Liver (tissue), 9 donors: ENCODE results near the gene SH3D19. TPM values are rescaled to one million over a fixed set of nuclear protein-coding genes. Genes with fewer than 3 reads are reported as not detected.

Source experiments
- DNase-seq: peaks from one replicate; pipeline ENCODE4 v3.0.0-alpha.2; 2017; ENCODE audit warnings: low spot score
- H3K27ac ChIP-seq, 2 donors: one replicate each; pipeline ENCODE4 v1.7.0; 2013; ENCODE audit warnings: inconsistent platforms in 2 of 2, low read length in 2 of 2, control low read depth in 1 of 2, low read depth in 1 of 2, mild to moderate bottlenecking in 1 of 2
- H3K27me3 ChIP-seq, 4 donors: one replicate each; pipeline versions ENCODE4 v1.6.1 to v1.7.0; 2013; ENCODE audit warnings: low read length in 3 of 4, inconsistent platforms in 1 of 4, mild to moderate bottlenecking in 1 of 4, moderate library complexity in 1 of 4; ENCODE audit not compliant: control insufficient read depth in 4 of 4, insufficient read depth in 4 of 4
- H3K36me3 ChIP-seq, 4 donors: one replicate each; pipeline versions ENCODE4 v1.6.1 to v1.7.0; 2013; ENCODE audit warnings: low read length in 3 of 4, mild to moderate bottlenecking in 3 of 4, low read depth in 1 of 4, moderate library complexity in 1 of 4; ENCODE audit not compliant: control insufficient read depth in 4 of 4, insufficient read depth in 3 of 4
- H3K4me1 ChIP-seq, 4 donors: one replicate each; pipeline versions ENCODE4 v1.6.1 to v1.7.0; 2013; ENCODE audit warnings: low read length in 3 of 4, mild to moderate bottlenecking in 3 of 4, moderate library complexity in 1 of 4; ENCODE audit not compliant: control insufficient read depth in 4 of 4, insufficient read depth in 4 of 4
- H3K4me3 ChIP-seq, 3 donors: one replicate each; pipeline versions ENCODE4 v1.6.1 to v1.7.0; 2013; ENCODE audit warnings: low read length in 3 of 3, control low read depth in 1 of 3, low read depth in 1 of 3, mild to moderate bottlenecking in 1 of 3
- H3K9ac ChIP-seq, 2 donors: one replicate each; pipeline ENCODE4 v1.7.0; 2013; ENCODE audit warnings: low read length in 2 of 2, mild to moderate bottlenecking in 2 of 2, moderate library complexity in 2 of 2, control low read depth in 1 of 2, low read depth in 1 of 2
- H3K9me3 ChIP-seq, 4 donors: one replicate each; pipeline versions ENCODE4 v1.6.1 to v1.7.0; 2013; ENCODE audit warnings: low read length in 3 of 4; ENCODE audit not compliant: control insufficient read depth in 4 of 4
- ATF3 ChIP-seq: IDR thresholded peaks from 2 replicates; pipeline ENCODE4 v1.6.1; 2016; ENCODE audit warnings: antibody characterized with exemption
- CTCF ChIP-seq: fragments of 150-350 bp; IDR thresholded peaks from 2 replicates; pipeline ENCODE4 v1.5.1; 2017; ENCODE audit warnings: improper control_type of control experiment, low read depth, low read length; ENCODE audit not compliant: missing input control
- EGR1 ChIP-seq, 2 donors: IDR thresholded peaks; 2 replicates each; pipeline ENCODE4 v1.6.1; 2016 to 2018; ENCODE audit warnings: antibody characterized with exemption in 2 of 2, low read depth in 2 of 2
- FOXA1 ChIP-seq: IDR thresholded peaks from 2 replicates; pipeline ENCODE4 v1.6.1; 2016; ENCODE audit warnings: antibody characterized with exemption
- FOXA2 ChIP-seq: IDR thresholded peaks from 2 replicates; pipeline ENCODE4 v1.6.1; 2016; ENCODE audit warnings: antibody characterized with exemption
- GABPA ChIP-seq, 2 donors: IDR thresholded peaks in 1 of 2; conservative IDR thresholded peaks in 1 of 2; 2 replicates each; pipeline ENCODE4 v1.6.1; 2016; ENCODE audit warnings: antibody characterized with exemption in 2 of 2, mild to moderate bottlenecking in 1 of 2, moderate library complexity in 1 of 2
- HNF4A ChIP-seq, 2 donors: conservative IDR thresholded peaks; 2 replicates each; pipeline ENCODE4 v1.6.1; 2016; ENCODE audit warnings: antibody characterized with exemption in 2 of 2, mild to moderate bottlenecking in 2 of 2
- HNF4G ChIP-seq: IDR thresholded peaks from 2 replicates; pipeline ENCODE4 v1.6.1; 2016; ENCODE audit warnings: antibody characterized with exemption
- JUND ChIP-seq, 2 donors: IDR thresholded peaks; 2 replicates each; pipeline ENCODE4 v1.6.1; 2016; ENCODE audit warnings: antibody characterized with exemption in 2 of 2
- MAX ChIP-seq: IDR thresholded peaks from 2 replicates; pipeline ENCODE4 v1.6.1; 2016; ENCODE audit warnings: antibody characterized with exemption
- NR2F2 ChIP-seq: IDR thresholded peaks from 2 replicates; pipeline ENCODE4 v1.6.1; 2016; ENCODE audit warnings: antibody characterized with exemption
- RAD21 ChIP-seq, 2 donors: IDR thresholded peaks; 2 replicates each; pipeline ENCODE4 v1.6.1; 2016; ENCODE audit warnings: antibody characterized with exemption in 2 of 2, mild to moderate bottlenecking in 2 of 2
- REST ChIP-seq: IDR thresholded peaks from 2 replicates; pipeline ENCODE4 v1.6.1; 2016; ENCODE audit warnings: antibody characterized with exemption, mild to moderate bottlenecking
- RXRA ChIP-seq, 2 donors: IDR thresholded peaks; 2 replicates each; pipeline ENCODE4 v1.6.1; 2017 to 2018; ENCODE audit warnings: antibody characterized with exemption in 2 of 2, mild to moderate bottlenecking in 1 of 2
- SP1 ChIP-seq: IDR thresholded peaks from 2 replicates; pipeline ENCODE4 v1.6.1; 2018; ENCODE audit warnings: antibody characterized with exemption, mild to moderate bottlenecking
- TAF1 ChIP-seq: conservative IDR thresholded peaks from 2 replicates; pipeline ENCODE4 v1.6.1; 2016; ENCODE audit warnings: antibody characterized with exemption, mild to moderate bottlenecking
- YY1 ChIP-seq: IDR thresholded peaks from 2 replicates; pipeline ENCODE4 v1.6.1; 2016; ENCODE audit warnings: antibody characterized with exemption, mild to moderate bottlenecking
- ZBTB33 ChIP-seq: IDR thresholded peaks from 2 replicates; pipeline ENCODE4 v1.6.1; 2016; ENCODE audit warnings: antibody characterized with exemption
- WGBS: extraction: QIAGEN DNeasy Blood & Tissue Kit; methylation state at CpG from one replicate; pipeline ENCODE4 v1.1.7; 2013; 5-methylcytosine and 5-hydroxymethylcytosine counted together
- polyA plus RNA-seq, 2 donors: library from polyadenylated mRNA; stranded (reverse) in 1 of 2; unstranded in 1 of 2; fragments of 200-250 nt in 1 of 2; fragments of >200 nt in 1 of 2; fragmentation: Nextera tagmentation in 1 of 2; extraction: Ambion mirVana in 1 of 2; gene quantifications; one replicate each; pipeline versions ENCODE4 v1.2.1 to v1.2.3, GENCODE V29; 2013 to 2015
- total RNA-seq, 2 donors: library from RNA; depleted of rRNA; stranded (reverse); fragments of >200 nt; gene quantifications; one replicate each; pipeline ENCODE4 v1.2.3, GENCODE V29; 2014
- donor health status: healthy.
- donor health status: healthy.
- donor health status: healthy.
- donor health status: healthy.
- donor health status: healthy.

The SH3D19 gene
- total and polyA plus RNA-seq, 4 donors: 11.0 to 22.2 (median 17.1) TPM

- no peak overlapping the region for H3K9ac ChIP-seq
- peaks cover 0 to 1% (median 0%) of the 10 kb centered on the region in 4 donors for H3K4me1 ChIP-seq
- H3K4me3 ChIP-seq: no peak overlapping the region
- no peaks in the 10 kb centered on the region for H3K36me3 ChIP-seq
- H3K27me3 ChIP-seq: no peaks in the 10 kb centered on the region
- H3K9me3 ChIP-seq: no peaks in the 10 kb centered on the region
- H3K27ac ChIP-seq: no peak overlapping the region
- no peak for DNase-seq
- WGBS: 97% methylated on average over 2 of the region's 2 CpGs
- no peak for TF ChIP-seq NR2F2
Observed at GRCh38 chr4:151193414-151193813, 132.0 kb downstream of the SH3D19 start.

GRCh38 chr4:151192556-151193235, 132.7 kb downstream of the SH3D19 start:
- no peaks in the 10 kb centered on the region for H3K27me3 ChIP-seq
- TF ChIP-seq EGR1 (IDR thresholded peaks at IDR 0.05; ENCODE audit: low read depth in 2 of 2) (no peak), CTCF (no peak), RXRA (IDR thresholded peaks at IDR 0.05) (no peak), JUND (IDR thresholded peaks at IDR 0.05) (no peak), REST (no peak), TAF1 (no peak), GABPA (IDR thresholded peaks at IDR 0.05 in 1 of 2, conservative IDR thresholded peaks at IDR 0.05 in 1 of 2) (no peak), FOXA1 (no peak), FOXA2 (no peak), ATF3 (no peak), RAD21 (IDR thresholded peaks at IDR 0.05) (no peak), MAX (no peak), HNF4G (no peak), YY1 (no peak), HNF4A (conservative IDR thresholded peaks at IDR 0.05) (no peak), NR2F2 (no peak), ZBTB33 (no peak), SP1 (no peak)
- peaks cover 0 to 1% (median 0%) of the 10 kb centered on the region in 4 donors for H3K4me1 ChIP-seq
- WGBS: 88% methylated on average over 1 of the region's 1 CpG
- H3K9me3 ChIP-seq: no peaks in the 10 kb centered on the region
- no peak overlapping the region for H3K27ac ChIP-seq
- no peaks in the 10 kb centered on the region for H3K36me3 ChIP-seq
- DNase-seq: no peak
- H3K4me3 ChIP-seq: no peak overlapping the region
- no peak overlapping the region for H3K9ac ChIP-seq
